Measurements from ENCODE around the gene ZNF438.
"Not testable (repeated sequence)": the region's sequence is repeated elsewhere in the genome, so short reads cannot be mapped to it uniquely, and the experiment has no call there.

ZNF438 gene

GRCh38 chr10:30944005-30944404 is 87.7 kb downstream of the ZNF438 start:
- H3K4me3 ChIP-seq (ENCODE audit: low read depth, low read length) = no peak overlapping the region
- DNase-seq (ENCODE audit: low read depth) = no peak
- TF ChIP-seq, protein P1, sequence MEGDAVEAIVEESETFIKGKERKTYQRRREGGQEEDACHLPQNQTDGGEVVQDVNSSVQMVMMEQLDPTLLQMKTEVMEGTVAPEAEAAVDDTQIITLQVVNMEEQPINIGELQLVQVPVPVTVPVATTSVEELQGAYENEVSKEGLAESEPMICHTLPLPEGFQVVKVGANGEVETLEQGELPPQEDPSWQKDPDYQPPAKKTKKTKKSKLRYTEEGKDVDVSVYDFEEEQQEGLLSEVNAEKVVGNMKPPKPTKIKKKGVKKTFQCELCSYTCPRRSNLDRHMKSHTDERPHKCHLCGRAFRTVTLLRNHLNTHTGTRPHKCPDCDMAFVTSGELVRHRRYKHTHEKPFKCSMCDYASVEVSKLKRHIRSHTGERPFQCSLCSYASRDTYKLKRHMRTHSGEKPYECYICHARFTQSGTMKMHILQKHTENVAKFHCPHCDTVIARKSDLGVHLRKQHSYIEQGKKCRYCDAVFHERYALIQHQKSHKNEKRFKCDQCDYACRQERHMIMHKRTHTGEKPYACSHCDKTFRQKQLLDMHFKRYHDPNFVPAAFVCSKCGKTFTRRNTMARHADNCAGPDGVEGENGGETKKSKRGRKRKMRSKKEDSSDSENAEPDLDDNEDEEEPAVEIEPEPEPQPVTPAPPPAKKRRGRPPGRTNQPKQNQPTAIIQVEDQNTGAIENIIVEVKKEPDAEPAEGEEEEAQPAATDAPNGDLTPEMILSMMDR (conservative IDR thresholded peaks at IDR 0.05; ENCODE audit: low read depth, low read length) = no peak

- TF ChIP-seq, protein P1 (conservative IDR thresholded peaks at IDR 0.05; ENCODE audit: low read depth, low read length) = no peak
Measured at GRCh38 chr10:30943451-30943850, 88.2 kb downstream of the ZNF438 start.

DNA sequence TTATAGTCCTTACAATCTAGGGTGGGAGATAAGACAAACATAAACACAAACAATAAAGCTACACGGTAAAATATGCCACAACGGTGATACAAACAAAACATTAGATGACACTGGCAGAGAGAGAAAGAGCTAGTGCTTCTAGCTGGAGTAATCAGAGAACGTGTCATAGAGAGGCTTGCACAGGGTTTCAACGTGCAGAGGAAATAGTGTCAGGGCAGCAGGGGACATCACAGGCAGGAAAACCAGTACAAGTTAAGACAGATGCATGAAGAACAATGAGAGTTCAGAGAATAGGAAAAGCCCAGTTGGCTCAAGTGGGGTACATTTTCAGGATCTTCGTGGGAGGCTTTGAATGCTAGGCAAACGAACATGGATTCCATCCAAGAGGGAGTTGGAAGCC is 91.4 kb downstream of the ZNF438 start:
- TF ChIP-seq, protein P1 (conservative IDR thresholded peaks at IDR 0.05; ENCODE audit: low read depth, low read length) = no peak
- H3K4me3 ChIP-seq (ENCODE audit: low read depth, low read length) = no peak overlapping the region
- DNase-seq (ENCODE audit: low read depth) = no peak

More at GRCh38 chr10:30943451-30943850, 88.2 kb downstream of the ZNF438 start:
- no peak overlapping the region for H3K4me3 ChIP-seq (ENCODE audit: low read depth, low read length)
- no peak for DNase-seq (ENCODE audit: low read depth)

- DNase-seq (ENCODE audit: low read depth) = no peak
Measured at GRCh38 chr10:30939643-30940251, 91.9 kb downstream of the ZNF438 start.

GRCh38 chr10:30935078-30935477 is 96.6 kb downstream of the ZNF438 start:
- DNase-seq (ENCODE audit: low read depth) = no peak
- TF ChIP-seq, protein P1 (conservative IDR thresholded peaks at IDR 0.05; ENCODE audit: low read depth, low read length) = no peak
- no peak overlapping the region for H3K4me3 ChIP-seq (ENCODE audit: low read depth, low read length)

More at GRCh38 chr10:30939643-30940251, 91.9 kb downstream of the ZNF438 start:
- no peak overlapping the region for H3K4me3 ChIP-seq (ENCODE audit: low read depth, low read length)
- TF ChIP-seq, protein P1 (conservative IDR thresholded peaks at IDR 0.05; ENCODE audit: low read depth, low read length) = no peak

DNA sequence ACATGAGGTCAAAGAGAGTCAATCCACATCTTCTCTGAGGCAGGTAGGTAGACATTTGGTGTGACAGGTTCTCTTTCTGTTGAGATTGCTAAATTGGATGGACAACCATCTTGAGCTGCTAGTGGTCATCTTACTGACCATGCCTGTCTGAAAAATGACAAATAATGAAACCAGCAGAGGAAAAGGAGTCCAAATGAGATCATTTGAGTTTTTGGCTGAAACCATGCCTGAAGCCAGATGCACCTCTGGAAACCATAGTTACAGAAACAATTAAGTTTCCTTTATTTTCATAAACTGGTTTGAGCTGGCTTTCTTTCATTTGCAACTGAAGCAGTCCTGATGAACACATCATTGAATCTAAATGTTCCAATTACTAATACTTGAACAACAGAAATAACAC is 100.6 kb downstream of the ZNF438 start:
- no peak overlapping the region for H3K4me3 ChIP-seq (ENCODE audit: low read depth, low read length)
- no peak for DNase-seq (ENCODE audit: low read depth)
- TF ChIP-seq, protein P1 (conservative IDR thresholded peaks at IDR 0.05; ENCODE audit: low read depth, low read length) = no peak

- TF ChIP-seq, protein P1 (conservative IDR thresholded peaks at IDR 0.05; ENCODE audit: low read depth, low read length) = no peak
- no peak overlapping the region for H3K4me3 ChIP-seq (ENCODE audit: low read depth, low read length)
- DNase-seq (ENCODE audit: low read depth) = no peak
Measured at GRCh38 chr10:30929901-30930520, 101.7 kb downstream of the ZNF438 start.

DNA sequence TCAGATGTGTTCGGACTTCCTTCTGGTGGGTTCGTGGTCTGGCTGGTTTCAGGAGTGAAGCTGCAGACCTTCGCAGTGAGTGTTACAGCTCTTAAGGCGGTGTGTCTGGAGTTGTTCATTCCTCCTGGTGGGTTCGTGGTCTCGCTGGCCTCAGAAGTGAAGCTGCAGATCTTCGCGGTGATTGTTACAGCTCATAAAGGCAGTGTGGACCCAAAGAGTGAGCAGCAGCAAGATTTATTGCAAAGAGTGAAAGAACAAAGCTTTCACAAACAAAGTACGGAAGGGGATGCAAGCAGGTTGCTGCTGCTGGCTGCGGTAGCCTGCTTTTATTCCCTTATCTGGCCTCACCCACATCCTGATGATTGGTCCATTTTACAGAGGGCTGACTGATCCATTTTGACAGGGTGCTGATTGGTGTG is 102.3 kb downstream of the ZNF438 start:
- not testable (repeated sequence) for H3K4me3 ChIP-seq (ENCODE audit: low read depth, low read length); DNase-seq (ENCODE audit: low read depth)
